ENCODE data around the gene IL24.
"Not testable (repeated sequence)": the region's sequence is repeated elsewhere in the genome, so short reads cannot be mapped to it uniquely, and the experiment has no call there.

The IL24 gene, protein sequence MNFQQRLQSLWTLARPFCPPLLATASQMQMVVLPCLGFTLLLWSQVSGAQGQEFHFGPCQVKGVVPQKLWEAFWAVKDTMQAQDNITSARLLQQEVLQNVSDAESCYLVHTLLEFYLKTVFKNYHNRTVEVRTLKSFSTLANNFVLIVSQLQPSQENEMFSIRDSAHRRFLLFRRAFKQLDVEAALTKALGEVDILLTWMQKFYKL

GRCh38 chr1:206897175-206897574 lies at the start of gene IL24:
IL24 (plus strand) TSS chr1:206897443; CDS start chr1:206897833, 390 bp downstream.
- peak; percentile 43 to 63 for DNase-seq (ENCODE audit: low read depth in 2 of 2)

DNA sequence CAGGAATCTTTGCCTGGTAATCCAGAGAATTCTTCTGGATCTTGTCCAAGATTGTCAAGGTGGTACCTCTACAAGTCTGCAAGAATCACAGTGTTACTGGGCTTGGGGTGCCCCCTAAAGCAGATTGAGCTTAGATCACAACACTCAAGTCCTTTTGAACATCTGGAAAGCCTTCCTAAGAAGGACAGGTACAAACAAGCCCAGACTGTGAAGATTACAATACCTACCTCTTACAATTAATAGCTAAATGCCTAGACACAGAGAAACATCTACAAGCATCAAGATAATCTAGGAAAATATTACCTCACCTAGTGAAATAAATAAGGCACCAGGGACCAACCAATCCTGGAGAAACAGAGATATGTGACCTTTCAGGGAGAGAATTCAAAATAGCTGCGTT lies 49.3 kb upstream of the IL24 start:
- DNase-seq (ENCODE audit: low read depth in 2 of 2), result no peak

GRCh38 chr1:206850401-206850800 lies 46.8 kb upstream of the IL24 start:
- no peak for DNase-seq (ENCODE audit: low read depth in 2 of 2)

GRCh38 chr1:206851341-206852010 lies 45.8 kb upstream of the IL24 start:
- DNase-seq (ENCODE audit: low read depth in 2 of 2), result no peak

GRCh38 chr1:206852662-206853061 lies 44.6 kb upstream of the IL24 start:
- DNase-seq (ENCODE audit: low read depth in 2 of 2), result not testable (repeated sequence)

DNA sequence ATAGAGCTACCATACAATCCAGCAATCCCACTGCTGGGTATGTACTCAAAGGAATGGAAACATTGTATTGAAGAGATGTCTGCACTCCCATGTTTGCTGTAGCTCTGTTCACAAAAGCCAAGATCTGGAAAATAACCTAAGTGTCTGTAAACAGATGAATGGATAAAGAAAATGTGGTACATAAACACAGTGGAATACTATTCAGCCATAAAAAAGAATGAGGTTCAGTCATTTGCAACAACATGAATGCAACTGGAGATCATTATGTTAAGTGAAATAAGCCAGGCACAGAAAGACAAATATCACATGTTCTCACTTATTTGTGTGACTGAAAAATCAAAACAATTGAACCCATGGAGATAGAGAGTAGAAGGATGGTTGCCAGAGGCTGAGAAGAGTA lies 43.5 kb upstream of the IL24 start:
- DNase-seq (ENCODE audit: low read depth in 2 of 2), result not testable (repeated sequence)

DNA sequence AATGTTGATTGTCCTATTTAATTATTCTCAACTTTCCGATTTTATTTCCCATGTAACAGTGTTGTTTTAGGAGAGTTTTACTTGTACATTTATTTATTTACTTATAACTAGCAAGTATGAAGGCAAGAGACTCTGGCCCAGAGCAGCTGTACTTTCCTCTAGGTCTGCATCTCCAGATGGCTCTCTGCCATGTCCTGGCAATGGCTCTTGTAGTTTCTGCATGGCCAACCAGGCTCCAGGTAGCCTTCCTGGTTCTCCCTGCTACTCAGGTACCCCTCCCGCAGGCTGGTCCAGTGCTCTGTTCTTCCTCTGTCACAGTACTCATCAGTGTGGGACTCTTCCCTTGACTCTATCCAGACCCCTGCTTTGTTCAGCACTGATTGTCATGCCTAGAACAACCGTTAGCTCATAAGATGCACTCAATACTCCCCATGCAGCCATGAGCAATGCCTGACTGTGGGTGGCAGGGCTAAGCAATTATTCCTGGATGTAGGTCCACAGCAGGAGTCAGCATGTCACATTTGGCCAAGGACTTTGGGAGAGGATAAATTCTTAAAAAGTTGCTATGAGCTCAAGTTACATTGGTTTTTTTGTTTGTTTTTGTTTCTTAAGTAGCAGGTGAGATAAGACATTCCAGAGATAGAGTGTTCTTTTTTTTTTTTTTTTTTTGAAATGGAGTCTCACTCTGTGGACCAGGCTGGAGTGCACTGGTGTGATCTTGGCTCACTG lies 42.7 kb upstream of the IL24 start:
- no peak for DNase-seq (ENCODE audit: low read depth in 2 of 2)

DNA sequence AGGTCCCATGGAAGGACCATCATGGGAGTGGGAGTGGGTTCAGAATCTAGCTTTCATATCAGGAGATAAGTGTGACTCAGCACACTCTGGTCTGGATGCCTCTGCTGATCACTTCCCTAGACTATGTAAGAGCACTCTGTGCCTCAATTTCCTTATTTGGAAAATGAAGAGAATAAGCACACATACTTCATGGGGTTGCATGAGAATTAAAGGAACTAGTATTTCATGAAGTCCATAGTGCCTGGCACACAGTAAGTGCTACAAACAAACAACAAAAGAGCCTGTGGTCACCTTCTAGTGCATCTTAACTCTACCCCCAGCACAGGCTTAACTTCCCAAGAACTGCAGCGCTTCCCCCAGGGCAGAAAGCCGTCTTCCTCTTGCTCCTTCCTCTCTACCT lies 41.4 kb upstream of the IL24 start:
- DNase-seq (ENCODE audit: low read depth in 2 of 2), result no peak

DNA sequence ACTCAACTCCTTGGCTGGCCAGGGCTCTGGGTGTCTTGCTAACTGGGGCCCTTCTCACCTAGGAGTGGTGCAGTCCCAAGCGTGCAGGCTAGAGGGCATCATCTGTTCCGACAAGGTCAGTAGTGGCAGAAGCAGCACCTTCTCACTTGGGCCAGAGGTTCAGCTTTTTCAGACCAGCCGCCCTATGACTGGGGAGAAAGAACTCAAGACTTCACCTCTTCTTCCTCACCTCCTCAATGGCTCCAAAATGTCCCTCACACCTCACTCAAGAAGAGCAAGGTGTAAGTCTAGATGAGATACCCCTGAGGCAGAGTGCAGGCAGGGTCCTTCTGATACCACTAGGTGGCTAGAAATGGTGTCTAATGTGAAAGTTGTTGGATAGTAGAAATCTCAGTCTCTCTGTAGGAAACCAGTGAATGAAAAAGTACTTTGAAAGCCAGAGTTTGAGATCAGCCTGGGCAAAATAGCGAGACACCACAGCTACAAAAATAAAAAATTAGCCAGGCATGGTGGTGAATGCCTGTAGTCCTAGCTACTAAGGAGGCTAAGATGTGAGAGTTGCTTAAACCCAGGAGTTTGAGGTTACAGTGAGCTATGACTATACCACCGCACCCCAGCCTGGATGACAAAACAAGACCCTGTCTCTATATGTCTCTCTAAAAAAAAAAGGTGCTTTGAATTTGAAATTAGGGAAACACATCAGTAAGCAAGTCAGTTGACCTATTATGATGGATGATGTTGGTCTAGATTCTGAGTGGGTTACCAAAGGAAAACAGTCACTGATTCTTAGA lies 40.4 kb upstream of the IL24 start:
- DNase-seq (ENCODE audit: low read depth in 2 of 2), result peak in 1 of 2 donors; percentile 8

- no peak for DNase-seq (ENCODE audit: low read depth in 2 of 2)
These were observed 38.1 kb upstream of the IL24 start for GRCh38 chr1:206859082-206859521.

- no peak for DNase-seq (ENCODE audit: low read depth in 2 of 2)
These were observed 37.1 kb upstream of the IL24 start for GRCh38 chr1:206860165-206860564.

DNA sequence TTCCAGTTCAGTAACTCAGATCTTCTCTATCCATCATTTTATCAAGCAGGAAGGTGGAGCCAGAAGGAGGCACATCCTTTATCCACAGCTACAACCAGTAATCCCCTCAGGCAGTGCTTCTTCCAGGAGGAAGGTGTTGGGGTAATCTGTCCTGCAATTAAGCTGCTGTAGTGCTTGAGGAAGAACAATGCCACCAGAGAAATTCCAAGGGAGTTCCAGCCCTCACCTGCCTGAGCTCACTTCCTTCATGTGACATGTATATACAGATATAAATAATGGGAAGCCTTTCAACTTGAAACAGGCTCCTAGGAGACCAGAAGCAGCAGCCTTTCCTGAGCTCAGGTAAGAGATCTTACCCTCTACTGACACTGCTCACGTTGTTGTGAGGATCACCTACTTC lies 34.0 kb upstream of the IL24 start:
- no peak for DNase-seq (ENCODE audit: low read depth in 2 of 2)

GRCh38 chr1:206864939-206865671 lies 32.1 kb upstream of the IL24 start, which contains the start of gene IL20:
IL20 (plus strand) TSS chr1:206865623; CDS start chr1:206865853, 230 bp downstream.
- peak; percentile 66 to 75 for DNase-seq (ENCODE audit: low read depth in 2 of 2)

DNA sequence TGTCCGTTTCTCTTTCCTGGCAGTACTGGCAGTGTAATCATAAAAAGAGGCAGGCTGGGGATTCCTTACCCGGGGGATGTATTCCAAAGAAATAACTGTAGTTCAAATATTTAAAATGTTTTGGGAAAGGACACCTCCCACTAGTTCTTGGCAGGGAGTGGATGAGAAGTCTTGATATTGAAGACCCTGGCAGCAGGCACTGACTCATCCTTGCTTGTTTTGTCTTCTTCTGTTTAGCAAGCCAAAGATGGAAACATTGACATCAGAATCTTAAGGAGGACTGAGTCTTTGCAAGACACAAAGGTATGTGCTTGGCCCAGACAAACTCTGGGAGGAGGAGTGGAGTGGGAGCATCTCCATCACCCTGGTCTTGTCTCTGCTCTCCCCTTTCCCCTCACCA lies 31.2 kb upstream of the IL24 start:
- no peak for DNase-seq (ENCODE audit: low read depth in 2 of 2)

- no peak for DNase-seq (ENCODE audit: low read depth in 2 of 2)
These were observed 30.0 kb upstream of the IL24 start for GRCh38 chr1:206867239-206867638.

DNA sequence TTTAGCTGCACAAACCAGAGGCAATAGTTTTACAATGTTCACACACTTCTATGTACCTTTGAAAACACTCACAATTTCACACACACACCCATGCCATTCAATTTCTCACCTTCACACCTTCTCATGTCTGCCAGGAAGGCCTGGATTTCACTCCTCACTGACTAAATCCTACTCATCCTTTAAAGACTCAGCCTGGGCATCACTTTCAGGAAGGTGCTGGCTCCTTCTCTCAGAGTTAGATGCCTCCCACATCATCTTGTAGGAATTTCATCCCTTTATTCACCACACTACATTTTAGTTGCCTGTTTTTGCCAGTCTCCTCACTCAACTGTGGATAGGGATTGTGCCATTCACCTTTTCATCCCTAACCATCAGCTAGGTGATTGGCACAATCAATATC lies 29.5 kb upstream of the IL24 start:
- DNase-seq (ENCODE audit: low read depth in 2 of 2), result no peak

DNA sequence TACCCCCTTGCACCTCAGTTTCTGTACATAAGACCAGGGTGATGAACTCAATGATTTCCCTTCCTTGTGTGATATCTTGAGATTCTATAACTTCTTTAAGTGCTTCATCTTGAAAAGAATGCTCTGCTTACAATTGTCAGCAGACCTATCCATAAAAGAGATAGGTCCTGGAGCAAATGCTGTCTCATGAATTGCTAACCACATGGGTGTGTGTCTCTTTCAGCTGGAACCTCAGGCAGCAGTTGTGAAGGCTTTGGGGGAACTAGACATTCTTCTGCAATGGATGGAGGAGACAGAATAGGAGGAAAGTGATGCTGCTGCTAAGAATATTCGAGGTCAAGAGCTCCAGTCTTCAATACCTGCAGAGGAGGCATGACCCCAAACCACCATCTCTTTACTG lies 29.0 kb upstream of the IL24 start:
- DNase-seq (ENCODE audit: low read depth in 2 of 2), result no peak

- DNase-seq (ENCODE audit: low read depth in 2 of 2), result no peak
These were observed 25.1 kb upstream of the IL24 start for GRCh38 chr1:206872139-206872538.

GRCh38 chr1:206873603-206874188 lies 23.5 kb upstream of the IL24 start:
- DNase-seq (ENCODE audit: low read depth in 2 of 2), result no peak

- no peak for DNase-seq (ENCODE audit: low read depth in 2 of 2)
These were observed 21.4 kb upstream of the IL24 start for GRCh38 chr1:206875752-206876377.

Measured in stimulated activated CD8-positive, alpha-beta memory T cell treated with anti-CD3 and anti-CD28 coated beads, Interleukin-15, amount 100 ng/mL, for 48 hours (primary cell).